Lung (tissue), 12 donors: ENCODE data around the gene SYNE4. TPM values are rescaled to one million over a fixed set of nuclear protein-coding genes. Genes with fewer than 3 reads are reported as not detected.

Experiments used
- ATAC-seq: fragments of 200-7000 bp; cut with Tn5 transposase; one replicate; pipeline ENCODE4 v1.9.1; 2020; ENCODE audit warnings: moderate number of reproducible peaks; ENCODE audit not compliant: insufficient read depth, low FRiP score
- DNase-seq, 3 donors: peaks; one replicate each; pipeline ENCODE4 v3.0.0-alpha.2; 2013 to 2017
- H3K27ac ChIP-seq, 2 donors: one replicate each; pipeline ENCODE4 v1.5.1; 2013; ENCODE audit warnings: mild to moderate bottlenecking in 2 of 2, moderate library complexity in 2 of 2, control low read depth in 1 of 2, inconsistent platforms in 1 of 2, low read depth in 1 of 2, low read length in 1 of 2
- H3K27me3 ChIP-seq, 3 donors: one replicate each; pipeline ENCODE4 v1.5.1; 2013; ENCODE audit warnings: low read length in 2 of 3; ENCODE audit not compliant: control insufficient read depth in 3 of 3, insufficient read depth in 3 of 3
- H3K36me3 ChIP-seq, 4 donors: one replicate each; pipeline ENCODE4 v1.5.1; 2013; ENCODE audit warnings: low read length in 4 of 4, mild to moderate bottlenecking in 1 of 4, moderate library complexity in 1 of 4; ENCODE audit not compliant: control insufficient read depth in 4 of 4, insufficient read depth in 4 of 4
- H3K4me1 ChIP-seq, 5 donors: one replicate each; pipeline ENCODE4 v1.5.1; 2013; ENCODE audit warnings: low read length in 5 of 5, mild to moderate bottlenecking in 2 of 5, moderate library complexity in 1 of 5; ENCODE audit not compliant: control insufficient read depth in 5 of 5, insufficient read depth in 5 of 5
- H3K4me3 ChIP-seq: one replicate; pipeline ENCODE4 v1.5.1; 2013; ENCODE audit warnings: mild to moderate bottlenecking, control low read depth, moderate library complexity
- H3K9ac ChIP-seq, 2 donors: one replicate each; pipeline ENCODE4 v1.5.1; 2013; ENCODE audit warnings: low read length in 2 of 2, control low read depth in 1 of 2; ENCODE audit not compliant: insufficient read depth in 1 of 2
- H3K9me3 ChIP-seq, 4 donors: one replicate each; pipeline ENCODE4 v1.5.1; 2013; ENCODE audit warnings: low read length in 3 of 4, mild to moderate bottlenecking in 1 of 4, moderate library complexity in 1 of 4; ENCODE audit not compliant: control insufficient read depth in 4 of 4, insufficient read depth in 3 of 4
- WGBS, 2 donors: extraction: QIAGEN DNeasy Blood & Tissue Kit; methylation state at CpG; one replicate each; pipeline ENCODE4 v1.1.7; 2013; 5-methylcytosine and 5-hydroxymethylcytosine counted together
- polyA plus RNA-seq, 2 donors: library from polyadenylated mRNA; stranded (reverse); fragments of 200-250 nt; gene quantifications; one replicate each; pipeline ENCODE4 v1.2.1, GENCODE V29; 2013
- total RNA-seq, 2 donors: library from RNA; depleted of rRNA in 1 of 2; stranded (reverse); fragments of >200 nt in 1 of 2; gene quantifications; one replicate each; pipeline ENCODE4 v1.2.1, GENCODE V29; 2014 to 2021
- TF ChIP-seq, protein P1 (sequence below): IDR thresholded peaks from 2 replicates; pipeline ENCODE4 v1.5.1; 2012; ENCODE audit warnings: mild to moderate bottlenecking; ENCODE audit errors: control extremely low read depth, extremely low read depth
- donor health status: control.
- donor health status: control.
- donor health status: Bipolar disorder and iron deficiency.
- donor health status: healthy.
- donor health status: DM: yes; HTN: yes; CAD: no.

SYNE4 gene
- total and polyA plus RNA-seq, 4 donors = 8.0 to 19.2 (median 11.6) TPM

- H3K27me3 ChIP-seq = peaks cover 0 to 14% (median 0%) of the 10 kb centered on the region in 3 donors
- peaks cover 0 to 15% (median 8%) of the 10 kb centered on the region in 5 donors for H3K4me1 ChIP-seq
- no peak overlapping the region for H3K27ac ChIP-seq
- ATAC-seq (no peak), DNase-seq (no peak)
- TF ChIP-seq, protein P1, sequence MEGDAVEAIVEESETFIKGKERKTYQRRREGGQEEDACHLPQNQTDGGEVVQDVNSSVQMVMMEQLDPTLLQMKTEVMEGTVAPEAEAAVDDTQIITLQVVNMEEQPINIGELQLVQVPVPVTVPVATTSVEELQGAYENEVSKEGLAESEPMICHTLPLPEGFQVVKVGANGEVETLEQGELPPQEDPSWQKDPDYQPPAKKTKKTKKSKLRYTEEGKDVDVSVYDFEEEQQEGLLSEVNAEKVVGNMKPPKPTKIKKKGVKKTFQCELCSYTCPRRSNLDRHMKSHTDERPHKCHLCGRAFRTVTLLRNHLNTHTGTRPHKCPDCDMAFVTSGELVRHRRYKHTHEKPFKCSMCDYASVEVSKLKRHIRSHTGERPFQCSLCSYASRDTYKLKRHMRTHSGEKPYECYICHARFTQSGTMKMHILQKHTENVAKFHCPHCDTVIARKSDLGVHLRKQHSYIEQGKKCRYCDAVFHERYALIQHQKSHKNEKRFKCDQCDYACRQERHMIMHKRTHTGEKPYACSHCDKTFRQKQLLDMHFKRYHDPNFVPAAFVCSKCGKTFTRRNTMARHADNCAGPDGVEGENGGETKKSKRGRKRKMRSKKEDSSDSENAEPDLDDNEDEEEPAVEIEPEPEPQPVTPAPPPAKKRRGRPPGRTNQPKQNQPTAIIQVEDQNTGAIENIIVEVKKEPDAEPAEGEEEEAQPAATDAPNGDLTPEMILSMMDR = no peak
- no peak overlapping the region for H3K4me3 ChIP-seq
- WGBS, 2 donors = 82 to 89% methylated on average over 7 of the region's 7 CpGs
- H3K9me3 ChIP-seq = peaks cover 0 to 2% (median 0%) of the 10 kb centered on the region in 4 donors
- no peak overlapping the region for H3K9ac ChIP-seq
- H3K36me3 ChIP-seq = no peaks in the 10 kb centered on the region
These were observed 16.7 kb downstream of the SYNE4 start for GRCh38 chr19:35991731-35992450.

GRCh38 chr19:35990771-35991730 lies 17.6 kb downstream of the SYNE4 start:
- H3K9ac ChIP-seq = no peak overlapping the region
- H3K36me3 ChIP-seq = no peaks in the 10 kb centered on the region
- peaks cover 0 to 12% (median 3%) of the 10 kb centered on the region in 5 donors for H3K4me1 ChIP-seq
- H3K4me3 ChIP-seq = no peak overlapping the region
- peaks cover 4 to 23% (median 6%) of the 10 kb centered on the region in 3 donors for H3K27me3 ChIP-seq
- TF ChIP-seq, protein P1 = no peak
- ATAC-seq = no peak
- 82 to 83% methylated on average over 10 of the region's 10 CpGs for WGBS, 2 donors
- no peak overlapping the region for H3K27ac ChIP-seq
- no peak for DNase-seq
- peaks cover 0 to 3% (median 0%) of the 10 kb centered on the region in 4 donors for H3K9me3 ChIP-seq

- Histone ChIP-seq H3K9me3 (peaks cover 0 to 5% (median 0%) of the 10 kb centered on the region in 4 donors), H3K9ac (no peak overlapping the region), H3K27ac (no peak overlapping the region), H3K27me3 (peaks cover 7 to 32% (median 12%) of the 10 kb centered on the region in 3 donors), H3K4me3 (no peak overlapping the region), H3K4me1 (peaks cover 0 to 6% (median 0%) of the 10 kb centered on the region in 5 donors), H3K36me3 (no peaks in the 10 kb centered on the region)
- 88 to 95% methylated on average over 4 of the region's 4 CpGs for WGBS, 2 donors
- TF ChIP-seq, protein P1 = no peak
- ATAC-seq = no peak
- no peak for DNase-seq
These were observed 18.5 kb downstream of the SYNE4 start for GRCh38 chr19:35990156-35990555.
